Upper lobe of left lung (tissue), 4 donors: ENCODE results near the gene FKRP.

ENCODE experiments used
- CTCF ChIP-seq, 6 experiments: fragments of 450-650 bp in 4 of 6; fragments of 200-600 bp in 2 of 6; sonication (generic) in 2 of 6; IDR thresholded peaks; one replicate each; pipeline ENCODE4 v1.5.1; 2016 to 2019; ENCODE audit warnings: antibody characterized with exemption in 6 of 6
- EP300 ChIP-seq, 4 donors: sonication (generic); formaldehyde crosslinking; IDR thresholded peaks; one replicate each; pipeline ENCODE4 v1.5.1; 2017; ENCODE audit warnings: antibody characterized with exemption in 4 of 4, control low read depth in 2 of 4
- POLR2AphosphoS5 ChIP-seq, 2 donors: sonication (generic); formaldehyde crosslinking; IDR thresholded peaks; one replicate each; pipeline ENCODE4 v1.5.1; 2017; ENCODE audit warnings: antibody characterized with exemption in 2 of 2

DNA sequence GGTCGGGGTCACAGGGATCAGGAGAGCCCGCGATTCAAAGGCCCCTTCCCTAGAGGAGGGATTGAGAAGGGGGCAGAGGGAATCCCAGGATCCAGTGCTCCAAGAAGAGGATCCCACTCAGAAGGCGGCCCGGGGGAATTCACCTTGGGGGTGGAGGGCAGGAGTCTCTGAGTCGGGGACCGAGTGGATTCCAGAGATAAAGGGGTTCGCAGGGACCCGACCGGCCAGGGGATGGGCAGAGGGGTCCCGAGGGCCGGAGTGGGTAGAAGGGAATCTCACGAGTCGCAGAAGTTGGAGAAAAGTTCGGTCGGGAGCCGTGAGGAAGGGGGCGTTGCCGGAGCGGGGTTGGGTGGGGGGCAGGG lies 29.2 kb upstream of the FKRP start:
- TF ChIP-seq CTCF (IDR thresholded peaks at IDR 0.05) (no peak), POLR2AphosphoS5 (IDR thresholded peaks at IDR 0.05) (no peak), EP300 (IDR thresholded peaks at IDR 0.05) (no peak)
